ENCODE data around the gene MBD4. TPM values are rescaled to one million over a fixed set of nuclear protein-coding genes. Genes with fewer than 3 reads are reported as not detected.

The MBD4 gene
- total RNA-seq, 1 donor: 34.9 TPM

- TF ChIP-seq CTCF (IDR thresholded peaks at IDR 0.05; ENCODE audit: insufficient read depth, low read length): no peak
- no peak overlapping the region for H3K4me3 ChIP-seq (ENCODE audit: low read depth, low read length)
- no peak for DNase-seq (ENCODE audit: low read depth)
Observed at GRCh38 chr3:129432671-129433070, 7.1 kb downstream of the MBD4 start.

GRCh38 chr3:129432036-129432435, 7.7 kb downstream of the MBD4 start:
- H3K4me3 ChIP-seq (ENCODE audit: low read depth, low read length): no peak overlapping the region
- no peak for DNase-seq (ENCODE audit: low read depth)
- TF ChIP-seq CTCF (IDR thresholded peaks at IDR 0.05; ENCODE audit: insufficient read depth, low read length): no peak

GRCh38 chr3:129429602-129430001, 10.1 kb downstream of the MBD4 start:
- H3K4me3 ChIP-seq (ENCODE audit: low read depth, low read length): no peak overlapping the region
- TF ChIP-seq CTCF (IDR thresholded peaks at IDR 0.05; ENCODE audit: insufficient read depth, low read length): no peak
- DNase-seq (ENCODE audit: low read depth): no peak

GRCh38 chr3:129429080-129429451, 10.7 kb downstream of the MBD4 start:
- no peak overlapping the region for H3K4me3 ChIP-seq (ENCODE audit: low read depth, low read length)
- TF ChIP-seq CTCF (IDR thresholded peaks at IDR 0.05; ENCODE audit: insufficient read depth, low read length): no peak
- DNase-seq (ENCODE audit: low read depth): no peak

- DNase-seq (ENCODE audit: low read depth): peak; percentile 91
- no peak for TF ChIP-seq CTCF (IDR thresholded peaks at IDR 0.05; ENCODE audit: insufficient read depth, low read length)
- H3K4me3 ChIP-seq (ENCODE audit: low read depth, low read length): peak within 1 kb of the TSS; percentile 86
Observed at GRCh38 chr3:129428376-129429079, 11.2 kb downstream of the MBD4 start, which contains the start of gene EFCAB12. TSS of gene EFCAB12 (minus strand) at chr3:129428636. CDS start at chr3:129428488, 148 bp downstream.

- H3K4me3 ChIP-seq (ENCODE audit: low read depth, low read length): peak overlapping the region; percentile 86
- TF ChIP-seq CTCF (IDR thresholded peaks at IDR 0.05; ENCODE audit: insufficient read depth, low read length): no peak
- DNase-seq (ENCODE audit: low read depth): no peak
Observed at GRCh38 chr3:129428007-129428375, 11.8 kb downstream of the MBD4 start.

- H3K4me3 ChIP-seq (ENCODE audit: low read depth, low read length): no peak overlapping the region
- no peak for TF ChIP-seq CTCF (IDR thresholded peaks at IDR 0.05; ENCODE audit: insufficient read depth, low read length)
- no peak for DNase-seq (ENCODE audit: low read depth)
Observed at GRCh38 chr3:129425619-129426018, 14.1 kb downstream of the MBD4 start.

Data from fibroblast of the aortic adventitia (primary cell).